ENCODE measurements around the gene ALOX5.

GRCh38 chr10:45453639-45454255 lies 79.7 kb downstream of the ALOX5 start:
- no peak for TF ChIP-seq POLR2AphosphoS5 (IDR thresholded peaks at IDR 0.05)
- TF ChIP-seq CTCF (IDR thresholded peaks at IDR 0.05) = no peak

All from upper lobe of left lung (tissue), 4 donors.